WTC11 (cell line): Measurements from ENCODE around the gene DGKK. TPM values are rescaled to one million over a fixed set of nuclear protein-coding genes. Genes with fewer than 3 reads are reported as not detected.

Source experiments
- ATAC-seq: fragments of 200-7000 bp; cut with Tn5 transposase; 2 replicates; pipeline ENCODE4 v1.10.0; 2021; ENCODE audit warnings: mild to moderate bottlenecking, moderate library complexity
- CTCF ChIA-PET: fragments of 300-600 bp; sonication (Branson Sonifier 250); formaldehyde crosslinking; loops from one replicate; lab custom pipeline; 2021; ENCODE audit warnings: antibody characterized with exemption; lab: Charles Lee
- POLR2A ChIA-PET: fragments of 350-600 bp; sonication (Branson Sonifier 250); formaldehyde crosslinking; loops from one replicate; lab custom pipeline; 2021; ENCODE audit warnings: antibody characterized with exemption; lab: Charles Lee
- DNase-seq: peaks from one replicate; pipeline ENCODE4 v3.0.0; 2021; ENCODE audit warnings: low spot score
- H3K27ac Mint-ChIP-seq: 2 replicates; pipeline ENCODE4 v1.8.0; 2021; ENCODE audit warnings: mixed read lengths
- H3K27me3 Mint-ChIP-seq: 2 replicates; pipeline ENCODE4 v1.8.0; 2021; ENCODE audit warnings: low read depth, mild to moderate bottlenecking, moderate library complexity, mixed read lengths
- H3K36me3 Mint-ChIP-seq: 2 replicates; pipeline ENCODE4 v1.8.0; 2021; ENCODE audit warnings: mixed read lengths
- H3K4me1 Mint-ChIP-seq: 2 replicates; pipeline ENCODE4 v1.8.0; 2022; ENCODE audit warnings: mixed read lengths
- H3K4me3 Mint-ChIP-seq: 2 replicates; pipeline ENCODE4 v1.8.0; 2021; ENCODE audit warnings: mild to moderate bottlenecking, moderate library complexity, mixed read lengths
- H3K9me3 Mint-ChIP-seq: 2 replicates; pipeline ENCODE4 v1.8.0; 2021; ENCODE audit warnings: mixed read lengths
- ARID4B ChIP-seq: sonication (generic); formaldehyde crosslinking; IDR thresholded peaks from 2 replicates; pipeline ENCODE4 v1.8.0; 2023; ENCODE audit warnings: missing genetic modification reagents, mild to moderate bottlenecking, borderline replicate concordance
- CREM ChIP-seq: sonication (generic); formaldehyde crosslinking; IDR thresholded peaks from 2 replicates; pipeline ENCODE4 v1.8.1; 2022; ENCODE audit warnings: mild to moderate bottlenecking, missing genetic modification reagents, moderate library complexity
- FOXK1 ChIP-seq: sonication (generic); formaldehyde crosslinking; IDR thresholded peaks from 2 replicates; pipeline ENCODE4 v1.8.0; 2022; ENCODE audit warnings: mild to moderate bottlenecking, moderate library complexity, missing genetic modification reagents
- FOXP1 ChIP-seq: sonication (generic); formaldehyde crosslinking; IDR thresholded peaks from 2 replicates; pipeline ENCODE4 v1.8.0; 2022; ENCODE audit warnings: missing genetic modification reagents, mild to moderate bottlenecking, moderate library complexity, borderline replicate concordance
- GRHL2 ChIP-seq: fragments of 250-450 bp; sonication (Bioruptor Pico); IDR thresholded peaks from 2 replicates; pipeline ENCODE4 v1.8.0; 2022; ENCODE audit warnings: mild to moderate bottlenecking, moderate library complexity; ENCODE audit not compliant: insufficient replicate concordance, severe bottlenecking
- GTF2I ChIP-seq: fragments of 250-450 bp; sonication (Bioruptor Pico); conservative IDR thresholded peaks from 2 replicates; pipeline ENCODE4 v1.4.0; 2021; ENCODE audit warnings: mild to moderate bottlenecking
- IRF1 ChIP-seq: sonication (generic); formaldehyde crosslinking; IDR thresholded peaks from 2 replicates; pipeline ENCODE4 v1.8.0; 2023; ENCODE audit warnings: missing genetic modification reagents
- JAZF1 ChIP-seq: fragments of 250-450 bp; sonication (Bioruptor Pico); IDR thresholded peaks from 2 replicates; pipeline ENCODE4 v1.9.0; 2021; ENCODE audit warnings: moderate library complexity, mild to moderate bottlenecking, inconsistent platforms
- MXD4 ChIP-seq: fragments of 250-450 bp; sonication (Bioruptor Pico); IDR thresholded peaks from 2 replicates; pipeline ENCODE4 v1.8.0; 2021; ENCODE audit warnings: mild to moderate bottlenecking, moderate library complexity, borderline replicate concordance
- MYBL2 ChIP-seq: sonication (generic); formaldehyde crosslinking; IDR thresholded peaks from 2 replicates; pipeline ENCODE4 v1.8.1; 2023; ENCODE audit warnings: mild to moderate bottlenecking, moderate library complexity, missing genetic modification reagents
- NFE2L1 ChIP-seq: sonication (generic); formaldehyde crosslinking; IDR thresholded peaks from 2 replicates; pipeline ENCODE4 v1.8.1; 2023; ENCODE audit warnings: missing genetic modification reagents
- PRRX2 ChIP-seq: fragments of 250-450 bp; sonication (Bioruptor Pico); IDR thresholded peaks from 2 replicates; pipeline ENCODE4 v1.8.0; 2021; ENCODE audit warnings: mild to moderate bottlenecking
- TCF7 ChIP-seq: sonication (generic); formaldehyde crosslinking; IDR thresholded peaks from 2 replicates; pipeline ENCODE4 v1.8.0; 2022; ENCODE audit warnings: mild to moderate bottlenecking, low read depth, missing genetic modification reagents, moderate library complexity
- TEAD1 ChIP-seq: sonication (generic); formaldehyde crosslinking; IDR thresholded peaks from 2 replicates; pipeline ENCODE4 v1.8.0; 2022; ENCODE audit warnings: mild to moderate bottlenecking, missing genetic modification reagents
- TP53 ChIP-seq: sonication (generic); formaldehyde crosslinking; IDR thresholded peaks from 2 replicates; pipeline ENCODE4 v1.8.1; 2023; ENCODE audit warnings: mild to moderate bottlenecking, missing genetic modification reagents
- ZNF263 ChIP-seq: sonication (generic); formaldehyde crosslinking; IDR thresholded peaks from 2 replicates; pipeline ENCODE4 v1.8.1; 2022; ENCODE audit warnings: low read depth, mild to moderate bottlenecking, moderate library complexity, missing genetic modification reagents
- ZNF317 ChIP-seq: sonication (generic); formaldehyde crosslinking; IDR thresholded peaks from 2 replicates; pipeline ENCODE4 v1.8.1; 2023; ENCODE audit warnings: low read depth, mild to moderate bottlenecking, moderate library complexity, missing genetic modification reagents, borderline replicate concordance
- ZNF532 ChIP-seq: fragments of 250-450 bp; sonication (Bioruptor Pico); IDR thresholded peaks from 2 replicates; pipeline ENCODE4 v1.9.0; 2021; ENCODE audit warnings: mild to moderate bottlenecking, borderline replicate concordance
- total RNA-seq: library from RNA; stranded (reverse); gene quantifications from 3 replicates; pipeline ENCODE4 v1.2.3, GENCODE V29; 2021
- TF ChIP-seq, protein P1 (sequence below): sonication (generic); formaldehyde crosslinking; IDR thresholded peaks from 2 replicates; pipeline ENCODE4 v1.8.1; 2022; ENCODE audit warnings: mild to moderate bottlenecking, missing genetic modification reagents, moderate library complexity, borderline replicate concordance
- TF ChIP-seq, protein P2 (sequence below): fragments of 250-450 bp; sonication (Bioruptor Pico); conservative IDR thresholded peaks from 2 replicates; pipeline ENCODE4 v1.9.0; 2021; ENCODE audit warnings: mild to moderate bottlenecking
- TF ChIP-seq, protein P3 (sequence below): sonication (generic); formaldehyde crosslinking; IDR thresholded peaks from 2 replicates; pipeline ENCODE4 v1.8.1; 2023; ENCODE audit warnings: mild to moderate bottlenecking, missing genetic modification reagents
- TF ChIP-seq, protein P4 (sequence below): sonication (generic); formaldehyde crosslinking; IDR thresholded peaks from 2 replicates; pipeline ENCODE4 v1.8.1; 2022; ENCODE audit warnings: low read depth, mild to moderate bottlenecking, moderate library complexity, missing genetic modification reagents, borderline replicate concordance

Gene DGKK
- total RNA-seq, 1 experiment from 2014 or later, result 1.9 TPM

GRCh38 chrX:50432829-50433289 lies 37.8 kb downstream of the DGKK start (continued):
- no peak for TF ChIP-seq ARID4B (CRISPR knock-in tag)
- TF ChIP-seq, protein P1, sequence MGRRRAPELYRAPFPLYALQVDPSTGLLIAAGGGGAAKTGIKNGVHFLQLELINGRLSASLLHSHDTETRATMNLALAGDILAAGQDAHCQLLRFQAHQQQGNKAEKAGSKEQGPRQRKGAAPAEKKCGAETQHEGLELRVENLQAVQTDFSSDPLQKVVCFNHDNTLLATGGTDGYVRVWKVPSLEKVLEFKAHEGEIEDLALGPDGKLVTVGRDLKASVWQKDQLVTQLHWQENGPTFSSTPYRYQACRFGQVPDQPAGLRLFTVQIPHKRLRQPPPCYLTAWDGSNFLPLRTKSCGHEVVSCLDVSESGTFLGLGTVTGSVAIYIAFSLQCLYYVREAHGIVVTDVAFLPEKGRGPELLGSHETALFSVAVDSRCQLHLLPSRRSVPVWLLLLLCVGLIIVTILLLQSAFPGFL (CRISPR knock-in tag), result no peak
- TF ChIP-seq JAZF1 (CRISPR knock-in tag), result no peak
- no peak for TF ChIP-seq GRHL2
- no peak for TF ChIP-seq ZNF317 (CRISPR knock-in tag)
- no peak for TF ChIP-seq FOXP1
- no peak for TF ChIP-seq TP53 (CRISPR knock-in tag)

- ChIA-PET POLR2A (no interaction called here), CTCF (no interaction called here)
- Mint-ChIP-seq H3K9me3 (no peaks in the 10 kb centered on the region), H3K36me3 (no peaks in the 10 kb centered on the region), H3K4me1 (peaks cover 62% of the 10 kb centered on the region), H3K27ac (peak overlapping the region; percentile 57; the same call in 1 of the 2 replicates), H3K4me3 (no peak overlapping the region), H3K27me3 (no peaks in the 10 kb centered on the region)
- ATAC-seq (no peak), DNase-seq (no peak)
- no peak for TF ChIP-seq MXD4 (CRISPR knock-in tag)
- TF ChIP-seq, protein P2, sequence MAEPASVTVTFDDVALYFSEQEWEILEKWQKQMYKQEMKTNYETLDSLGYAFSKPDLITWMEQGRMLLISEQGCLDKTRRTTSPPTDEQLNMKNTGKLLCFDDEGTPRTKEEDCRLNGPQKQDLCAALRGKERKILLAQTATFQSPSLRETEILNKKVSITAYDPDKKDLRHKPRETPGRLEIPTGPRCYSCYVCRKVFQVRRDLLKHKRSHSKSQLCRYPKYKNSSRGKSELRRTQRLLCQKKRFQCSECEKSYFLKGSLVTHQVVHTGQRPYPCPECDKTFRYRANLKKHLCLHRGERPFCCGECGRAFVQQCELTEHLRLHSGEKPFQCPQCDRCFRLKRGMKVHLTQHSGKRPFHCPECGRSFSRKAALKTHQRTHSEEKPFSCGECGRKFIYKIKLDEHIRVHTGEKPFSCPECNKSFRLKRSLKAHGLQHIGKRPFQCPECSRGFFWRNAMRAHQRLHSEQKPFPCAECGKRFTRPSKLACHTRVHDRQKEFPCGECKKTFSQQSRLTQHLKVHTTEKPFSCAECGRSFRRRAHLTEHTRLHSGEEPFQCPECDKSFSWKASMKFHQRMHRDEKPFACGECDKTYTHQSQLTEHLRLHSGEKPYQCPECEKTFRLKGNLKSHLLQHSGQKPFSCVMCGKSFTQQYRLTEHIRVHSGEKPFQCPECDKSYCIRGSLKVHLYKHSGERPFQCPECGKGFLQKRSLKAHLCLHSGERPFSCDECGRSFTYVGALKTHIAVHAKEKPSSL (CRISPR knock-in tag), result no peak
- TF ChIP-seq TCF7, result no peak
- TF ChIP-seq, protein P3, sequence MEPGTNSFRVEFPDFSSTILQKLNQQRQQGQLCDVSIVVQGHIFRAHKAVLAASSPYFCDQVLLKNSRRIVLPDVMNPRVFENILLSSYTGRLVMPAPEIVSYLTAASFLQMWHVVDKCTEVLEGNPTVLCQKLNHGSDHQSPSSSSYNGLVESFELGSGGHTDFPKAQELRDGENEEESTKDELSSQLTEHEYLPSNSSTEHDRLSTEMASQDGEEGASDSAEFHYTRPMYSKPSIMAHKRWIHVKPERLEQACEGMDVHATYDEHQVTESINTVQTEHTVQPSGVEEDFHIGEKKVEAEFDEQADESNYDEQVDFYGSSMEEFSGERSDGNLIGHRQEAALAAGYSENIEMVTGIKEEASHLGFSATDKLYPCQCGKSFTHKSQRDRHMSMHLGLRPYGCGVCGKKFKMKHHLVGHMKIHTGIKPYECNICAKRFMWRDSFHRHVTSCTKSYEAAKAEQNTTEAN (CRISPR knock-in tag), result no peak
- TF ChIP-seq TEAD1 (CRISPR knock-in tag), result no peak
- TF ChIP-seq, protein P4, sequence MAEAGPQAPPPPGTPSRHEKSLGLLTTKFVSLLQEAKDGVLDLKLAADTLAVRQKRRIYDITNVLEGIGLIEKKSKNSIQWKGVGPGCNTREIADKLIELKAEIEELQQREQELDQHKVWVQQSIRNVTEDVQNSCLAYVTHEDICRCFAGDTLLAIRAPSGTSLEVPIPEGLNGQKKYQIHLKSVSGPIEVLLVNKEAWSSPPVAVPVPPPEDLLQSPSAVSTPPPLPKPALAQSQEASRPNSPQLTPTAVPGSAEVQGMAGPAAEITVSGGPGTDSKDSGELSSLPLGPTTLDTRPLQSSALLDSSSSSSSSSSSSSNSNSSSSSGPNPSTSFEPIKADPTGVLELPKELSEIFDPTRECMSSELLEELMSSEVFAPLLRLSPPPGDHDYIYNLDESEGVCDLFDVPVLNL (CRISPR knock-in tag), result no peak
- no peak for TF ChIP-seq IRF1 (CRISPR knock-in tag)
- no peak for TF ChIP-seq NFE2L1 (CRISPR knock-in tag)
- no peak for TF ChIP-seq GTF2I (CRISPR knock-in tag)
- TF ChIP-seq MYBL2 (CRISPR knock-in tag), result no peak
- TF ChIP-seq PRRX2 (CRISPR knock-in tag), result no peak
- TF ChIP-seq CREM, result no peak
- TF ChIP-seq FOXK1 (CRISPR knock-in tag), result no peak
- TF ChIP-seq ZNF263 (CRISPR knock-in tag), result no peak
- TF ChIP-seq ZNF532 (CRISPR knock-in tag), result no peak
Measured at GRCh38 chrX:50431623-50432022, 39.0 kb downstream of the DGKK start.
